IMR-90 (cell line): ENCODE data around the gene C20orf202. TPM values are rescaled to one million over a fixed set of nuclear protein-coding genes. Genes with fewer than 3 reads are reported as not detected.

Source experiments
- ATAC-seq: fragments of 200-7000 bp; cut with Tn5 transposase; 2 replicates; pipeline ENCODE4 v1.9.1; 2020; ENCODE audit warnings: low read depth, mild to moderate bottlenecking, moderate library complexity
- BruUV-seq: library from RNA; stranded (reverse); fragments of 400-500 nt; replicated peaks from 2 replicates; lab custom pipeline; 2021; lab: Mats Ljungman, UMichigan
- CTCF ChIA-PET: fragments of 300-600 bp; formaldehyde crosslinking; extraction: SDS; loops from one replicate; lab custom pipeline; 2021; ENCODE audit warnings: antibody characterized with exemption; lab: Yijun Ruan, JAX
- POLR2A ChIA-PET: fragments of 300-600 bp; sonication (Branson Sonifier 250); formaldehyde crosslinking; loops from one replicate; lab custom pipeline; 2022; ENCODE audit warnings: antibody characterized with exemption; ENCODE audit not compliant: unreplicated experiment; lab: Charles Lee
- DNase-seq: peaks from one replicate; pipeline ENCODE4 v3.0.0; 2013
- H2AFZ ChIP-seq: replicated peaks from 2 replicates; pipeline ENCODE3; 2013; ENCODE audit warnings: low read length, mild to moderate bottlenecking; ENCODE audit not compliant: poor library complexity
- H2AK5ac ChIP-seq: 2 replicates; pipeline ENCODE4 v1.6.1; 2013; ENCODE audit warnings: low read depth, low read length, inconsistent platforms
- H2AK9ac ChIP-seq: replicated peaks from 2 replicates; pipeline ENCODE3; 2013; ENCODE audit warnings: mild to moderate bottlenecking, low read depth, low read length, moderate library complexity; ENCODE audit not compliant: poor library complexity
- H2BK120ac ChIP-seq: 2 replicates; pipeline ENCODE4 v1.6.1; 2013; ENCODE audit warnings: low read depth, low read length, inconsistent platforms
- H2BK15ac ChIP-seq: 3 replicates; pipeline ENCODE4 v1.6.1; 2013; ENCODE audit warnings: low read depth, low read length, inconsistent platforms
- H2BK20ac ChIP-seq: 2 replicates; pipeline ENCODE4 v1.6.1; 2013; ENCODE audit warnings: low read depth, mild to moderate bottlenecking, inconsistent platforms, low read length, moderate library complexity
- H2BK5ac ChIP-seq: 2 replicates; pipeline ENCODE4 v1.6.1; 2013; ENCODE audit warnings: mild to moderate bottlenecking, low read depth, low read length, inconsistent platforms; ENCODE audit not compliant: poor library complexity, severe bottlenecking
- H3K14ac ChIP-seq: replicated peaks from 2 replicates; pipeline ENCODE4 v1.6.1; 2013; ENCODE audit warnings: low read depth, low read length, inconsistent platforms
- H3K18ac ChIP-seq: 2 replicates; pipeline ENCODE4 v1.6.1; 2013; ENCODE audit warnings: low read depth, low read length, control low read depth
- H3K23ac ChIP-seq: 2 replicates; pipeline ENCODE4 v1.6.1; 2013; ENCODE audit warnings: low read depth, low read length, inconsistent platforms
- H3K27ac ChIP-seq: 2 replicates; pipeline ENCODE4 v1.5.1; 2013; ENCODE audit warnings: mild to moderate bottlenecking, control low read depth, low read length; ENCODE audit not compliant: insufficient read depth
- H3K27me3 ChIP-seq: 2 replicates; pipeline ENCODE4 v1.6.1; 2013; ENCODE audit warnings: low read length; ENCODE audit not compliant: control insufficient read depth, insufficient read depth
- H3K36me3 ChIP-seq: 2 replicates; pipeline ENCODE4 v1.6.1; 2013; ENCODE audit warnings: low read length, mixed read lengths; ENCODE audit not compliant: control insufficient read depth, insufficient read depth
- H3K4ac ChIP-seq: 2 replicates; pipeline ENCODE4 v1.6.1; 2013; ENCODE audit warnings: low read depth, low read length, inconsistent platforms
- H3K4me1 ChIP-seq: 2 replicates; pipeline ENCODE4 v1.6.1; 2013; ENCODE audit warnings: low read length, mixed read lengths; ENCODE audit not compliant: control insufficient read depth, insufficient read depth
- H3K4me2 ChIP-seq: 2 replicates; pipeline ENCODE4 v1.6.1; 2013; ENCODE audit warnings: low read depth, mild to moderate bottlenecking, control low read depth, low read length, moderate library complexity
- H3K4me3 ChIP-seq: 2 replicates; pipeline ENCODE4 v1.5.1; 2013; ENCODE audit warnings: low read depth, mild to moderate bottlenecking, control low read depth, low read length, moderate library complexity; ENCODE audit not compliant: insufficient read depth
- H3K56ac ChIP-seq: 2 replicates; pipeline ENCODE4 v1.6.1; 2013; ENCODE audit warnings: low read length, inconsistent platforms; ENCODE audit not compliant: insufficient read depth; ENCODE audit errors: extremely low read depth
- H3K79me1 ChIP-seq, 2 experiments: 2 replicates each; pipeline ENCODE4 v1.6.1; 2013; ENCODE audit warnings: low read length in 2 of 2, inconsistent platforms in 1 of 2, low read depth in 1 of 2
- H3K9ac ChIP-seq: 2 replicates; pipeline ENCODE4 v1.6.1; 2013; ENCODE audit warnings: low read depth, low read length, control low read depth
- H3K9me1 ChIP-seq: 2 replicates; pipeline ENCODE4 v1.6.1; 2013; ENCODE audit warnings: low read length, inconsistent platforms; ENCODE audit not compliant: insufficient read depth
- H3K9me3 ChIP-seq: 2 replicates; pipeline ENCODE4 v1.6.1; 2013; ENCODE audit warnings: low read length; ENCODE audit not compliant: control insufficient read depth, insufficient read depth
- H4K20me1 ChIP-seq: 2 replicates; pipeline ENCODE4 v1.6.1; 2013; ENCODE audit warnings: low read length, inconsistent platforms; ENCODE audit not compliant: insufficient read depth
- H4K5ac ChIP-seq: 2 replicates; pipeline ENCODE4 v1.6.1; 2013; ENCODE audit warnings: mild to moderate bottlenecking, low read depth, low read length, control low read depth
- H4K8ac ChIP-seq, 2 experiments: 2 replicates each; pipeline ENCODE4 v1.6.1; 2013; ENCODE audit warnings: low read depth in 2 of 2, low read length in 2 of 2, control low read depth in 1 of 2, inconsistent platforms in 1 of 2
- H4K91ac ChIP-seq: 2 replicates; pipeline ENCODE4 v1.6.1; 2013; ENCODE audit warnings: low read depth, low read length, inconsistent platforms; ENCODE audit not compliant: insufficient read depth
- BHLHE40 ChIP-seq: fragments of 150-350 bp; IDR thresholded peaks from 2 replicates; pipeline ENCODE4 v1.6.1; 2016; ENCODE audit warnings: mild to moderate bottlenecking, low read depth, low read length
- CEBPB ChIP-seq: IDR thresholded peaks from 2 replicates; pipeline ENCODE4 v1.6.1; 2012; ENCODE audit warnings: low read depth, low read length, improper control_type of control experiment
- CHD1 ChIP-seq: IDR thresholded peaks from 2 replicates; pipeline ENCODE4 v1.6.1; 2012; ENCODE audit warnings: low read depth, low read length, improper control_type of control experiment
- FOS ChIP-seq: fragments of 150-350 bp; IDR thresholded peaks from 2 replicates; pipeline ENCODE4 v1.6.1; 2016; ENCODE audit warnings: low read depth, low read length
- MAFK ChIP-seq: IDR thresholded peaks from 2 replicates; pipeline ENCODE4 v1.6.1; 2012; ENCODE audit warnings: low read depth, low read length, improper control_type of control experiment
- MAZ ChIP-seq: IDR thresholded peaks from 2 replicates; pipeline ENCODE4 v1.6.1; 2012; ENCODE audit warnings: low read depth, mild to moderate bottlenecking, low read length, improper control_type of control experiment, moderate library complexity, borderline replicate concordance
- MXI1 ChIP-seq: IDR thresholded peaks from 2 replicates; pipeline ENCODE4 v1.6.1; 2012; ENCODE audit warnings: low read depth, mild to moderate bottlenecking, low read length, moderate library complexity, borderline replicate concordance
- NFE2L2 ChIP-seq: fragments of 150-350 bp; IDR thresholded peaks from 2 replicates; pipeline ENCODE4 v1.6.1; 2016; ENCODE audit warnings: low read depth, mild to moderate bottlenecking, low read length
- POLR2A ChIP-seq: IDR thresholded peaks from 2 replicates; pipeline ENCODE4 v1.6.1; 2012; ENCODE audit warnings: mild to moderate bottlenecking, low read depth, low read length
- RAD21 ChIP-seq: IDR thresholded peaks from 2 replicates; pipeline ENCODE4 v1.6.1; 2012; ENCODE audit warnings: low read length, improper control_type of control experiment
- RCOR1 ChIP-seq: IDR thresholded peaks from 2 replicates; pipeline ENCODE4 v1.6.1; 2012; ENCODE audit warnings: mild to moderate bottlenecking, low read length, improper control_type of control experiment; ENCODE audit not compliant: insufficient replicate concordance
- RFX5 ChIP-seq: IDR thresholded peaks from 2 replicates; pipeline ENCODE4 v1.8.0; 2012; ENCODE audit warnings: low read depth, mild to moderate bottlenecking, low read length, moderate library complexity
- SMC3 ChIP-seq: fragments of 150-350 bp; IDR thresholded peaks from 2 replicates; pipeline ENCODE4 v1.6.1; 2016; ENCODE audit warnings: low read depth, mild to moderate bottlenecking, antibody characterized with exemption, low read length, moderate library complexity
- WGBS, 2 experiments: methylation state at CpG; one replicate each; pipeline versions ENCODE4 v1.1.5 to v1.1.7; 2013; ENCODE audit warnings: missing lambda C conversion rate in 2 of 2; ENCODE audit not compliant: insufficient read length in 1 of 2; ENCODE audit errors: extremely low coverage in 2 of 2; 5-methylcytosine and 5-hydroxymethylcytosine counted together
- dilution Hi-C: fragments of 300-500 bp; cut with HindIII; formaldehyde crosslinking; loops from one replicate; pipeline ENCODE4 v1.14.3; 2018; ENCODE audit warnings: low sequenced_read_pairs; ENCODE audit not compliant: unreplicated experiment
- in situ Hi-C: fragments of 300-500 bp; cut with MboI; formaldehyde crosslinking; loops from 3 replicates; pipeline ENCODE4 v1.14.3; 2019; ENCODE audit warnings: low sequenced_read_pairs, inconsistent platforms, mixed read lengths
- intact Hi-C: fragments of 100-400 bp; cut with micrococcal nuclease; formaldehyde crosslinking; loops from 2 replicates; pipeline ENCODE4 v1.10.0; 2022
- polyA plus RNA-seq, 3 experiments: library from polyadenylated mRNA; depleted of rRNA; stranded (reverse); fragments of >200 nt; gene quantifications; 2 replicates each; pipeline ENCODE4 v1.2.3, GENCODE V29; 2012; ENCODE audit warnings: low replicate concordance in 1 of 3
- total RNA-seq: library from RNA; depleted of rRNA; stranded (reverse); fragments of >200 nt; gene quantifications from 2 replicates; pipeline ENCODE4 v1.2.3, GENCODE V29; 2012
- TF ChIP-seq, protein P1 (sequence below): conservative IDR thresholded peaks from 2 replicates; pipeline ENCODE4 v1.5.1; 2012; ENCODE audit warnings: mild to moderate bottlenecking, low read depth, low read length, improper control_type of control experiment
- TF ChIP-seq, protein P2 (sequence below): fragments of 150-350 bp; IDR thresholded peaks from 2 replicates; pipeline ENCODE4 v1.6.1; 2016; ENCODE audit warnings: low read depth, mild to moderate bottlenecking, low read length, moderate library complexity, borderline replicate concordance
- TF ChIP-seq, protein P3 (sequence below): fragments of 150-350 bp; IDR thresholded peaks from 2 replicates; pipeline ENCODE4 v1.6.1; 2017; ENCODE audit warnings: mild to moderate bottlenecking, antibody characterized with exemption, low read length, low read depth

Gene C20orf202
- total and polyA plus RNA-seq, 2 of the 4 experiments (the other 2 are of a cell fraction), result not detected

DNA sequence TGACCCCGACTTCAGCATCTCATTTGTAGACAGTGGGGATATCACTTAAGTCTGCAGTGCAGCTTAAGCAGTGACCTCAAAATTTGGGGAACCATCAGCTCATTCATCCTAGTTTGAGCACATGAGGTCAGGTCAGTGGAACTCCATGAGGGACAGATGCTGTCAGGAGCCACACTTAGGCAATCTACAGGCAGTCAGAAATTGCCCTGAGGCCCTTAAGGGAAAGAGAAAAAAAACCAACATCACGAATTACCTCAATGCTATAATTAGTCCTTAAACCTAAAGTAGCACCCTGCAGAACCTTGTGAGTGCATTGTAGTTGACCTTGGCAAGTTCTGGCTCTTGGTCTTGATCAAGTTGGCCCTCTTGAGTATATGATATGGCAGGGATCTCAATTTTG is 39.6 kb upstream of the C20orf202 start:
- Histone ChIP-seq H3K27me3 (no peaks in the 10 kb centered on the region), H4K91ac (no peak overlapping the region), H2AFZ (no peak overlapping the region), H3K9ac (no peak overlapping the region), H3K4me1 (no peaks in the 10 kb centered on the region), H4K5ac (no peak overlapping the region), H2BK5ac (no peak overlapping the region), H2BK120ac (no peak overlapping the region), H4K8ac (no peak overlapping the region), H3K23ac (no peak overlapping the region), H3K4me2 (no peak overlapping the region), H3K4me3 (no peak overlapping the region), H2BK15ac (no peak overlapping the region), H2BK20ac (no peak overlapping the region), H3K27ac (no peak overlapping the region), H3K79me1 (peaks cover 3 to 16% of the 10 kb centered on the region in 2 experiments; a peak in 3 of 4 replicates), H2AK9ac (no peak overlapping the region), H3K56ac (no peak overlapping the region), H3K9me1 (peaks cover 19% of the 10 kb centered on the region), H2AK5ac (no peak overlapping the region), H3K4ac (no peak overlapping the region), H3K18ac (no peak overlapping the region), H3K9me3 (no peaks in the 10 kb centered on the region), H3K14ac (no peak overlapping the region), H3K36me3 (peaks cover 55% of the 10 kb centered on the region), H4K20me1 (peaks cover 8% of the 10 kb centered on the region; the same call in 1 of the 2 replicates)
- in situ Hi-C loops, result no loop called here
- CTCF ChIA-PET, result no interaction called here
- DNase-seq (no peak), ATAC-seq (no peak)
- dilution Hi-C loops, result no loop called here
- BruUV-seq, result no TSS peak
- intact Hi-C loops, result no loop called here
- 100% methylated on average over 1 of the region's 2 CpGs; no CpG with 5 or more reads in 1 of the 2 experiments for WGBS, 2 experiments
- POLR2A ChIA-PET, result no interaction called here
- TF ChIP-seq SMC3 (no peak), POLR2A (no peak), NFE2L2 (no peak), MXI1 (no peak), FOS (no peak), CHD1 (no peak), RAD21 (no peak), RCOR1 (no peak), MAFK (no peak), MAZ (no peak), RFX5 (no peak), BHLHE40 (no peak), CEBPB (no peak)
- TF ChIP-seq, protein P1, sequence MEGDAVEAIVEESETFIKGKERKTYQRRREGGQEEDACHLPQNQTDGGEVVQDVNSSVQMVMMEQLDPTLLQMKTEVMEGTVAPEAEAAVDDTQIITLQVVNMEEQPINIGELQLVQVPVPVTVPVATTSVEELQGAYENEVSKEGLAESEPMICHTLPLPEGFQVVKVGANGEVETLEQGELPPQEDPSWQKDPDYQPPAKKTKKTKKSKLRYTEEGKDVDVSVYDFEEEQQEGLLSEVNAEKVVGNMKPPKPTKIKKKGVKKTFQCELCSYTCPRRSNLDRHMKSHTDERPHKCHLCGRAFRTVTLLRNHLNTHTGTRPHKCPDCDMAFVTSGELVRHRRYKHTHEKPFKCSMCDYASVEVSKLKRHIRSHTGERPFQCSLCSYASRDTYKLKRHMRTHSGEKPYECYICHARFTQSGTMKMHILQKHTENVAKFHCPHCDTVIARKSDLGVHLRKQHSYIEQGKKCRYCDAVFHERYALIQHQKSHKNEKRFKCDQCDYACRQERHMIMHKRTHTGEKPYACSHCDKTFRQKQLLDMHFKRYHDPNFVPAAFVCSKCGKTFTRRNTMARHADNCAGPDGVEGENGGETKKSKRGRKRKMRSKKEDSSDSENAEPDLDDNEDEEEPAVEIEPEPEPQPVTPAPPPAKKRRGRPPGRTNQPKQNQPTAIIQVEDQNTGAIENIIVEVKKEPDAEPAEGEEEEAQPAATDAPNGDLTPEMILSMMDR, result no peak
- TF ChIP-seq, protein P2, sequence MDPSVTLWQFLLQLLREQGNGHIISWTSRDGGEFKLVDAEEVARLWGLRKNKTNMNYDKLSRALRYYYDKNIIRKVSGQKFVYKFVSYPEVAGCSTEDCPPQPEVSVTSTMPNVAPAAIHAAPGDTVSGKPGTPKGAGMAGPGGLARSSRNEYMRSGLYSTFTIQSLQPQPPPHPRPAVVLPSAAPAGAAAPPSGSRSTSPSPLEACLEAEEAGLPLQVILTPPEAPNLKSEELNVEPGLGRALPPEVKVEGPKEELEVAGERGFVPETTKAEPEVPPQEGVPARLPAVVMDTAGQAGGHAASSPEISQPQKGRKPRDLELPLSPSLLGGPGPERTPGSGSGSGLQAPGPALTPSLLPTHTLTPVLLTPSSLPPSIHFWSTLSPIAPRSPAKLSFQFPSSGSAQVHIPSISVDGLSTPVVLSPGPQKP, result no peak
- TF ChIP-seq, protein P3, sequence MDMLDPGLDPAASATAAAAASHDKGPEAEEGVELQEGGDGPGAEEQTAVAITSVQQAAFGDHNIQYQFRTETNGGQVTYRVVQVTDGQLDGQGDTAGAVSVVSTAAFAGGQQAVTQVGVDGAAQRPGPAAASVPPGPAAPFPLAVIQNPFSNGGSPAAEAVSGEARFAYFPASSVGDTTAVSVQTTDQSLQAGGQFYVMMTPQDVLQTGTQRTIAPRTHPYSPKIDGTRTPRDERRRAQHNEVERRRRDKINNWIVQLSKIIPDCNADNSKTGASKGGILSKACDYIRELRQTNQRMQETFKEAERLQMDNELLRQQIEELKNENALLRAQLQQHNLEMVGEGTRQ, result no peak
